Right lobe of liver (tissue), 6 donors: ENCODE measurements around the gene ITGA8. TPM values are rescaled to one million over a fixed set of nuclear protein-coding genes. Genes with fewer than 3 reads are reported as not detected.

Source experiments
- ATAC-seq, 4 donors: fragments of 200-7000 bp; cut with Tn5 transposase; one replicate each; pipeline ENCODE4 v1.9.1; 2020; ENCODE audit warnings: mild to moderate bottlenecking in 4 of 4, moderate library complexity in 4 of 4
- DNase-seq, 3 donors: peaks; one replicate each; pipeline ENCODE4 v3.0.0-alpha.2; 2020
- H3K27ac ChIP-seq, 3 donors: fragments of 200-600 bp; one replicate each; pipeline ENCODE4 v1.8.0; 2022
- H3K27me3 ChIP-seq, 2 donors: fragments of 200-600 bp; one replicate each; pipeline ENCODE4 v1.8.0; 2022
- H3K36me3 ChIP-seq, 4 donors: fragments of 200-600 bp; sonication (generic) in 1 of 4; one replicate each; pipeline versions ENCODE4 v1.5.1 to v1.8.0; 2017 to 2022; ENCODE audit warnings: control low read depth in 1 of 4
- H3K4me1 ChIP-seq, 4 donors: fragments of 200-600 bp; sonication (generic) in 1 of 4; one replicate each; pipeline versions ENCODE4 v1.5.1 to v1.8.0; 2017 to 2022; ENCODE audit warnings: control low read depth in 1 of 4
- H3K4me3 ChIP-seq, 3 donors: fragments of 200-600 bp; one replicate each; pipeline ENCODE4 v1.8.0; 2022
- H3K9me3 ChIP-seq, 4 donors: fragments of 200-600 bp; sonication (generic) in 1 of 4; one replicate each; pipeline versions ENCODE4 v1.5.1 to v1.8.0; 2017 to 2022; ENCODE audit warnings: control low read depth in 1 of 4
- CTCF ChIP-seq, 4 donors: fragments of 200-600 bp in 3 of 4; fragments of 450-650 bp in 1 of 4; IDR thresholded peaks; one replicate each; pipeline versions ENCODE4 v1.5.1 to v1.8.0; 2016 to 2022; ENCODE audit warnings: antibody characterized with exemption in 4 of 4, mild to moderate bottlenecking in 2 of 4
- POLR2A ChIP-seq: fragments of 450-650 bp; IDR thresholded peaks from one replicate; pipeline ENCODE4 v1.6.1; 2017; ENCODE audit warnings: antibody characterized with exemption, mild to moderate bottlenecking
- WGBS: methylation state at CpG from one replicate; pipeline ENCODE4 v1.1.6; 2018; ENCODE audit warnings: low coverage, low lambda C conversion rate; ENCODE audit not compliant: insufficient coverage; ENCODE audit errors: missing lambda C conversion rate; 5-methylcytosine and 5-hydroxymethylcytosine counted together
- intact Hi-C, 2 donors: fragments of 100-400 bp; cut with DNase I; formaldehyde crosslinking; loops; one replicate each; pipeline versions ENCODE4 v1.11.2 to v1.14.1; 2022
- total RNA-seq, 6 experiments: library from RNA; depleted of rRNA in 2 of 6; stranded (reverse); fragments of >200 nt in 2 of 6; fragmentation: NEBNext Ultra II Directional in 3 of 6; extraction: Animal tissue kit (Norgen Biotek cat#: 25700) in 3 of 6; gene quantifications; one replicate each; pipeline versions ENCODE4 v1.1.0 to v1.2.4, GENCODE V29; 2016 to 2023
- donor health status: DM: no; HTN: yes; CAD: no.
- donor health status: DM: no; HTN: no; CAD: no.
- donor health status: DM: no; HTN: no; CAD: no.
- donor health status: DM: no; HTN: yes; CAD: no.
- donor health status: DM: no; HTN: yes; CAD: no.

Gene ITGA8
- total RNA-seq, 6 experiments from 2014 or later = 0.18 to 0.80 (median 0.36) TPM

GRCh38 chr10:15625261-15625660, 94.5 kb downstream of the ITGA8 start:
- intact Hi-C loops = no loop called here
- H3K27ac ChIP-seq = no peak overlapping the region
- DNase-seq (no peak), ATAC-seq (no peak)
- no peaks in the 10 kb centered on the region for H3K36me3 ChIP-seq
- no peaks in the 10 kb centered on the region for H3K27me3 ChIP-seq
- H3K4me3 ChIP-seq = no peak overlapping the region
- 66% methylated on average over 5 of the region's 5 CpGs for WGBS
- no peaks in the 10 kb centered on the region for H3K9me3 ChIP-seq
- TF ChIP-seq CTCF (IDR thresholded peaks at IDR 0.05) = no peak
- TF ChIP-seq POLR2A = no peak
- H3K4me1 ChIP-seq = no peaks in the 10 kb centered on the region

GRCh38 chr10:15624401-15625196, 95.1 kb downstream of the ITGA8 start:
- intact Hi-C loops = no loop called here
- DNase-seq = no peak
- H3K4me3 ChIP-seq = no peak overlapping the region
- no peaks in the 10 kb centered on the region for H3K4me1 ChIP-seq
- no peaks in the 10 kb centered on the region for H3K9me3 ChIP-seq
- no peak for ATAC-seq
- no peaks in the 10 kb centered on the region for H3K36me3 ChIP-seq
- no peak overlapping the region for H3K27ac ChIP-seq
- no peak for TF ChIP-seq CTCF (IDR thresholded peaks at IDR 0.05)
- no peak for TF ChIP-seq POLR2A
- no peaks in the 10 kb centered on the region for H3K27me3 ChIP-seq
- WGBS = 27% methylated on average over 6 of the region's 6 CpGs

- no peaks in the 10 kb centered on the region for H3K27me3 ChIP-seq
- intact Hi-C loops = no loop called here
- TF ChIP-seq POLR2A = no peak
Measured at GRCh38 chr10:15620836-15621515, 98.7 kb downstream of the ITGA8 start.

GRCh38 chr10:15620337-15620736, 99.4 kb downstream of the ITGA8 start:
- intact Hi-C loops = no loop called here
- ATAC-seq (no peak), DNase-seq (no peak)
- Histone ChIP-seq H3K4me3 (no peak overlapping the region), H3K27me3 (no peaks in the 10 kb centered on the region), H3K4me1 (no peaks in the 10 kb centered on the region), H3K9me3 (no peaks in the 10 kb centered on the region), H3K36me3 (no peaks in the 10 kb centered on the region), H3K27ac (no peak overlapping the region)
- TF ChIP-seq CTCF (IDR thresholded peaks at IDR 0.05) (no peak), POLR2A (no peak)
- 47% methylated on average over 5 of the region's 5 CpGs for WGBS

More at GRCh38 chr10:15620836-15621515, 98.7 kb downstream of the ITGA8 start:
- no peak overlapping the region for H3K4me3 ChIP-seq
- no peaks in the 10 kb centered on the region for H3K9me3 ChIP-seq
- 20% methylated on average over 3 of the region's 3 CpGs for WGBS
- ATAC-seq (no peak), DNase-seq (no peak)
- H3K27ac ChIP-seq = no peak overlapping the region
- no peaks in the 10 kb centered on the region for H3K4me1 ChIP-seq
- H3K36me3 ChIP-seq = no peaks in the 10 kb centered on the region

- Histone ChIP-seq H3K4me1 (no peaks in the 10 kb centered on the region), H3K27me3 (no peaks in the 10 kb centered on the region), H3K27ac (no peak overlapping the region), H3K9me3 (no peaks in the 10 kb centered on the region), H3K4me3 (no peak overlapping the region), H3K36me3 (no peaks in the 10 kb centered on the region)
- no peak for TF ChIP-seq CTCF (IDR thresholded peaks at IDR 0.05)
- no peak for TF ChIP-seq POLR2A
- intact Hi-C loops = no loop called here
- DNase-seq (no peak), ATAC-seq (no peak)
- WGBS = 47% methylated on average over 2 of the region's 2 CpGs
Measured at GRCh38 chr10:15609246-15609645, 110.5 kb downstream of the ITGA8 start.
